ENCODE results near the gene KIF26B. TPM values are rescaled to one million over a fixed set of nuclear protein-coding genes. Genes with fewer than 3 reads are reported as not detected.

The KIF26B gene
- polyA plus RNA-seq, 1 of the 3 experiments (the other 2 are of a cell fraction), result 2.6 TPM

- Histone ChIP-seq H2AFZ (ENCODE audit: low read depth) (no peak overlapping the region), H3K27ac (ENCODE audit: low read depth in 2 of 2, low read length in 1 of 2) (no peak overlapping the region), H3K79me2 (ENCODE audit: insufficient read depth) (no peaks in the 10 kb centered on the region), H3K4me1 (ENCODE audit: control insufficient read depth in 1 of 2, insufficient read depth in 2 of 2, low read depth in 1 of 2, low read length in 1 of 2) (peaks cover 0 to 7% of the 10 kb centered on the region in 2 experiments; a peak in 1 of 4 replicates), H3K27me3 (ENCODE audit: insufficient read depth) (no peaks in the 10 kb centered on the region), H3F3A (replicated peaks; ENCODE audit: insufficient read depth) (peaks cover 3% of the 10 kb centered on the region), H3K9ac (no peak overlapping the region), H3K4me2 (no peak overlapping the region), H3K4me3 (ENCODE audit: low read depth in 2 of 2, low read length in 1 of 2) (no peak overlapping the region), H4K20me1 (ENCODE audit: insufficient read depth) (no peaks in the 10 kb centered on the region), H3K9me3 (no peaks in the 10 kb centered on the region), H3K9me2 (no peaks in the 10 kb centered on the region), H3K36me3 (replicated peaks in 1 of 2; ENCODE audit: control insufficient read depth in 1 of 2, insufficient read depth in 2 of 2, low read length in 1 of 2) (peaks cover 11 to 32% of the 10 kb centered on the region in 2 experiments)
- CTCF ChIA-PET, result interaction anchor here (1.2 kb wide), 1 partner anchor 96 kb away, joined by 3 read pairs; no protein-coding TSS in a partner anchor
- DNase-seq, result no peak
- POLR2A ChIA-PET, result no interaction called here
- 93% methylated on average over 18 of the region's 18 CpGs for WGBS (ENCODE audit: low lambda C conversion rate)
- TF ChIP-seq SIN3A (IDR thresholded peaks at IDR 0.05; ENCODE audit: borderline replicate concordance, low read depth, low read length) (no peak), TAF1 (IDR thresholded peaks at IDR 0.05; ENCODE audit: borderline replicate concordance, low read depth, low read length) (no peak), FOXJ3 (CRISPR knock-in tag; IDR thresholded peaks at IDR 0.05) (no peak), FOSL2 (IDR thresholded peaks at IDR 0.05; ENCODE audit: borderline replicate concordance, low read depth) (no peak), MXI1 (IDR thresholded peaks at IDR 0.05; ENCODE audit: low read depth, low read length) (no peak), USF2 (IDR thresholded peaks at IDR 0.05; ENCODE audit: borderline replicate concordance, low read depth, low read length) (no peak), NFIC (IDR thresholded peaks at IDR 0.05; ENCODE audit: borderline replicate concordance) (no peak), GABPA (IDR thresholded peaks at IDR 0.05; ENCODE audit: low read depth) (no peak), GATA2 (CRISPR knock-in tag; IDR thresholded peaks at IDR 0.05) (no peak), ZBTB33 (IDR thresholded peaks at IDR 0.05; ENCODE audit: borderline replicate concordance, low read depth) (no peak), REST (IDR thresholded peaks at IDR 0.05; ENCODE audit: low read depth, low read length) (no peak), ELF1 (IDR thresholded peaks at IDR 0.05) (no peak), JUND (IDR thresholded peaks at IDR 0.05) (no peak)
These were observed 93.5 kb downstream of the KIF26B start for GRCh38 chr1:245248231-245248731.

Measured in SK-N-SH (cell line).